C1 segment of cervical spinal cord (tissue), 14 donors: Measurements from ENCODE around the gene DCXR.

Experiments
- DNase-seq, 14 donors: peaks; one replicate each; lab custom pipeline; 2025; lab: John Stamatoyannopoulos, UW

The DCXR gene

DNA sequence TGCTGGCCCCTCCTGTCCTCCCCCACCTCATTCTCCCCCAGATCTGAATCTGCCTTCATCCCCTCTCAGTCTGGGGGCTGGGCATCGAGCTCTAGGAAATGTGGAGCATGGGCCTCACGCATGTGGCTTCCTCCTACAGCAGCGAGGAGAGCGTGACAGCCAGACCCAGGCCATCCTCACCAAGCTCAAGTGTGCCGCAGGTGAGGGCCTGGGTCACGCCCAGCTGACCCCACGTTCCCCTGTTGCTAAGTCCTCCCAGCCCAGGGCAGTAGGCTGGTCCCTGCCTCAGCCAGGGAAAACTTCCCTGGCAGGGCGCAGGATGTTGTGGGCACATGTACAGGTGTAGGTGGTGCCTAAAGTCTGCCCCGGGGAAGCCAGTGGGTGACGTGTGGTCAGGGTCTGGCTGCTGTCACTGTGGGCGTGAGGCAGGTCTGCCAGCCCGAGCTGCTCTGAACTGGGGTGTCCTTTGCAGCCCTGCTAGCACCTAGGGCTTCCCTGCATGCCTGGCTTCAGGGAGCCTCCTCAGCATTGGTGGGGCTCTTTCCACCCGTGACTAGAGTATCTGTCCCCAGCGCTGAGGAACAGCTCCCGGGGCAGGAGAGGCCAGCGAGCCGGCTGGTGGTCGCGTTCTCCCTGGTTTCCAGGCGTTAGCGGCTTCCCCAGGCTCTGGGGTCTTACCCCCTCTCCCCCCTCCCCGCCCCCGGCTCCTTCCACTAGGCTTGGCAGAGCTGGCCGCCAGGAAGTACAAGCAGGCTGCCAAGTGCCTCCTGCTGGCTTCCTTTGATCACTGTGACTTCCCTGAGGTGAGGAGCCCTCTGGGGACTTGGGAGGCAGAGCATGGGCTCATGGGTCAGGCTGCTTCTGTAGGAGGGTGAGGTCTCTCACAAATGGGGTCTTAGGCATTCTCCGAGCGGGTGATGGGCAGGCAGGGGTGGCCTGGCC is 17.8 kb upstream of the DCXR start:
- DNase-seq = no peak

DNA sequence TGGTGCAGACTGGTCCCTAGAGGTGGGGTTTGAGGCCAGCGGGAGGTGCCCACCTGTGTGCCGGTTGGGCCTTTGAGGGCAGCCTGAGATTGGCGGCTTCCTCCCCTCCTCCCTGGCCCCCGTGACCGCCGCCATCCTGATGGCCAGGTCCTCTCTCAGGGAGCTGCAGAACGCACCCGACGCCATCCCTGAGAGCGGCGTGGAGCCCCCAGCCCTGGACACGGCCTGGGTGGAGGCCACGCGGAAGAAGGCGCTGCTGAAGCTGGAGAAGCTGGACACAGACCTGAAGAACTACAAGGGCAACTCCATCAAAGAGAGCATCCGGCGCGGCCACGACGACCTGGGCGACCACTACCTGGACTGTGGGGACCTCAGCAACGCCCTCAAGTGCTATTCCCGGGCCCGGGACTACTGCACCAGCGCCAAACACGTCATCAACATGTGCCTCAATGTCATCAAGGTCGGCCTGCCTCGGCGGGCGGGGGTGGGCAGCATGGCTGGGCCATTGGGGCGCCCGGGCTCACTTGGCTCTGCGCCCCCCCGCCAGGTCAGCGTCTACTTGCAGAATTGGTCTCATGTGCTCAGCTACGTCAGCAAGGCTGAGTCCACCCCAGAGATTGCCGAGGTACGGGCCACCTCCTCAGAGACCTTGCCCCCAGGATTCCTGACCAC is 17.0 kb upstream of the DCXR start:
- no peak for DNase-seq

DNA sequence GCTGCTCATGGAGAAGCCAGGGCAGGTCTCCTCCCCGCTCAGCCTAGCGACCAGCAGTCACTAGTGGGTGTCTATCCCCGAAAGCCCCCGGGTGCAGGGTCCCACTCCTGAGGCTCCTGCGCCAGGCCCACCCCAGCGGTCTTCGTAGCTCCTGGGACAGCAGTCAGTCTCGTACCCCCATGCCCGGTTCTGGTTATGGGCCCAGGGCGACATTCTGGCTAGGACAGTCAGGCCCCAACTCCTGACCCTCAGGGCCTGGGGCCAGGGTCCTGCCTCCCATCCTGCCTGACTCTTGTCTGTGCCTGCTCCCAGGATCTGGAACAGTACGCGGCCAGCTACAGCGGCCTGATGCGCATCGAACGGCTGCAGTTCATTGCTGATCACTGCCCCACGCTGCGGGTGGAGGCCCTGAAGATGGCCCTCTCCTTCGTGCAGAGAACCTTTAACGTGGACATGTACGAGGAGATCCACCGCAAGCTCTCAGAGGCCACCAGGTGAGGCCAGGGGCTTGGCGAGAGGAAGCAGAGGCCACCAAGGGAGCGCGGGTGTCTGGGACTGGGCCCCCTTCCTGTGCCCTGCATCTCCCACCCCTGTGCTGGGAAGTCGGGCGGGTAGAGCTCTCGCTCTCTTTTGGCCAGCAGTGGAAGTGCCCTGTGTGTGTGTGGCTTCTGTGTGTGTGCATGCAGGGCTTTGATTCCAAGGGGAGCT is 16.2 kb upstream of the DCXR start:
- DNase-seq = no peak

- no peak for DNase-seq
Observed at GRCh38 chr17:82053130-82053529, 15.6 kb upstream of the DCXR start.

DNA sequence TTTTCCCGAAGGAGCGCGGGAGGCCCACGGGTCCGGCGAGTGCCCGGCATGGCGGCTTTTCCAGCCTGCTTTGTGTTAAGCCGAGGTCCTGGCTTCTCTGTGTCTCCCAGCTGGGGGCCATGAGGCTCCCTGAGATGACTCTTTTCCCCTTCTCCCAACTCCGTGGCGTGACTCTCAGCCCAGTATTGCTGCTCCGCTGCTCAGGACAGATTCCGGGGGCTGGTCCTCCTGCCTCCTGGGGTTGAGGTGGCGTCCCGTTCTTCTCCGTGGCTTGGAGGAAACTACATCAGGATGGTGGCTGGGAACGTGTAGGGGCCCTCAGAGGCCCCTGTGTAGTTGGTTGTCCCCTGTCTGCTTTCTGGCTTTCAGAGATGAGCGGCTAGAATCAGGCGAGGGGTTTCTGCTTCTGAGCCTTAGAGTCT is 15.2 kb upstream of the DCXR start:
- DNase-seq = no peak

DNA sequence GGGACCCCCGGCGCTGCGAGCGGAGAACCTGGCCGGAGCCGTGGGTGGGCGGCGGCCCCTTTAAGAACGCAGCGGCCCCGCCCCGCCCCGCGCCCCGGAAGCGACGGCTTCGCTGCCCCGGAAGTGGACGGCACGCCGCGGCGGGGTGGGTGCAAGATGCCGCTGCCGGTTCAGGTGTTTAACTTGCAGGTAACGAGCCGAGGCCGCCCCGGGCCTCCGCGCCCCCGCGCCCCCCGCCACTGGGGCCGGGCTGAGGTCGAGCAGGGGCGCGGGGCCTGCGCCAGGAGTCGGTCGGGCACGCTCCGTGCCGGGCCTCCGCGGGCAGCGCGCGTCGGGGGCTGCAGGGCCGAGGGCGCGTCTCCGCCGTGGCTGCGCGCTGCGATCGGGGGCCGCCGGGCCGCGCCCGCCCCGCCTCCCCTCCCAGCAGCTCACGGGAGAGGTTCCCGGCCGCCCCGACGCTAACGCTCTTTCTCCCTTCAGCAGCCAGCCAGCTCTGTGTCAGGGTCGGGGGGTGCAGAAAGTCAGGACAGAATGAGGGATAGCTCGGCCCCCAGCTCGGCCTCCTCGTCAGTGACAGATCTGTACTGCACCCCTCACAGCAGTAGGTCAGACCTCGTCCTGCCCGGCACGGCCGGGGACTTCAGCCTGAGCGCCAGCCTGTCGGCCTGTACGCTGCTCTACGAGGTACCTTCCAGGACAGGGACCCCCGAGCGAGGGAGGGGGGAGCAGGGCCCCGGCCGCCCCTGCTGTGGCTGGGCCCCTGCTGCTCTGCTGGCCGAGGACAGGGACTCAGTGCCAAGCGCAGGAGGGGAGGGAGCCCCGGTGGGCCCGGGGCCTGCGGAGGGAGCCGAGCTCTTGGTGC is 14.5 kb upstream of the DCXR start, which contains the start of the genes GPS1 and RFNG:
TSS of gene GPS1 (plus strand) at position 123 of the 862 bp plus-strand sequence. CDS start at position 157, 34 bp downstream.
TSS of gene RFNG (minus strand) at position 36 of the 862 bp plus-strand sequence. CDS start 45 bp downstream, outside the sequence.
- peak in 12 of 14 donors; percentile 11 to 86 (median 49) for DNase-seq

- DNase-seq = no peak
Observed at GRCh38 chr17:82050761-82051641, 13.5 kb upstream of the DCXR start.

GRCh38 chr17:82050152-82050760 is 12.8 kb upstream of the DCXR start:
- DNase-seq = no peak

DNA sequence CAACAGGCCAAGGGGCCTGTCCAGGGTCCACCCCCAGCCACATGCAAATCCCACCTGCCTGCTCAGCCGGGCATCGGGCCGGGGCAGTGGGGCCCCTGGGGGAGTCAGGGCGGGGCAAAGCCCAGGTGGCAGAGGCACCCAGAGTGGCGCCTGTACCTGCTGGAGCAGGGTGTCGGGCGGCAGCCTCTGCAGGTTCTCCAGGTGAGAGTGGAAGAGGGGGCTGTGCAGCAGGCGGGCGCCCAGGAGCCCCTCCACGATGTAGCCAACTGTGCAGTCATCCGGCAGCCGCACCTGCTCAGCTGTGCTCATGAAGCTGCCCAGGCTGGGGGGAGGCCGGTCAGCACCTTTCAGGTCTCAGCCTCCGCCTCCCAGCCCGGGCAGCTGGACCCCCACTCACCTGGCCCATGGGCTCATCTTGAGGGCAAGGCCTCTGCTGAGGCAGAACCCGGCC is 12.0 kb upstream of the DCXR start:
- no peak for DNase-seq

DNA sequence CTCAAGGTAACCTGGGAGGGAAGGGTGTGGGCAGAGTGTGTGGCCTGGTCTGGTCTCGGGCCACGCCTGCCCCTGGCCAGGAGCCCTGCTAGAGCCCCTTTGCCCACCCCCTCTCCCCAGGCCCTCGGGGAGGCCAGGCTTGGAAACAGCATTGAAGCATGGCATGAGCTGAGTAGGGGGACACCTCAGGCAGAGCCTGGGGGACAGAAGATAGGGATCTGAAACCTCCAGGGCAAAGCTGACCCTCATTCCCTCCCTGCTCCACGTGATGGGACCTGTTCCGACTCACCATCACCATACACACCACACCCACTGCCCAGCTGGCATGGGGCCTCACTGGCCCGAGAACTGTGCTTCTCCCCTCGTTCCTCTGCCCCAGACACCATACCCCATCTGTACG is 11.6 kb upstream of the DCXR start:
- DNase-seq = no peak

DNA sequence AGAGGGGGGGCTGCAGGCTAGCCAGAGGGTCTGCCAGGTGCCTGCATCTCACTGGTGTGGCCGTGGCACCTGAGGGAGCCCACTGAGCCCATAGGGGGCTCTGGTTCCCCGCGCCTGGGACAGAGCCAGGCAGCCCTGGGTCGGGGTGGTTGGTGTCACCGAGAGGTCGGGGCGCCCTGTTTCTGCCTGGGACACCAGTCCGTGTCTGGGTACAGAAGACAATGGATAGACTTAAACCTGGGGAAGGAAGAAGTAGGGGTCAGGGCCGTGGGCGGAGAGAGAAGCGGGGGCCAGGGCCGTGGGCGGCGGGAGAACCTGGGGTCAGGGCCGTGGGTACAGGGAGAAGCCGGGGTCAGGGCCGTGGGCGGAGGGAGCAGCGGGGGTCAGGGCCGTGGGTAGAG is 11.1 kb upstream of the DCXR start:
- no peak for DNase-seq

GRCh38 chr17:82047914-82048570 is 10.5 kb upstream of the DCXR start:
- no peak for DNase-seq

DNA sequence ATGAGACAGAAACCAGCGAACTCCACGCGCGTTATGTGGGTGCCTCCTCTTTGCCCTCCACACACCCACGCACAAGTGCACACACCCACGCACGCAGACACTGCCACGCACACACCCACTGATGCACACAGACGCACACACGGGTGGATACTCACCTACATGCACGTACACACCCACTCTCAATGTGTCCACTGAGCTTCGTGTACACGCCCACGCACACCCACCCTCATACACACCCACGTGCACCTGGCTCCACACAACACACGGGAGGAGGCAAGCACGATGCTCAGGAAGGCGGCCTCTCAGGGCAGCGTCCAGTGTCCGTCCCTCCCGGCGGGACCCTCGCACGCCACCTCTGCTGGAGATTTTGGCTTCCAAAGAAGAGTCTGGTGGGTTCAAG is 9.9 kb upstream of the DCXR start:
- no peak for DNase-seq

- no peak for DNase-seq
Observed at GRCh38 chr17:82046903-82047302, 9.4 kb upstream of the DCXR start.

GRCh38 chr17:82045936-82046484 is 8.5 kb upstream of the DCXR start:
- DNase-seq = no peak

GRCh38 chr17:82043507-82043906 is 6.0 kb upstream of the DCXR start:
- no peak for DNase-seq

DNA sequence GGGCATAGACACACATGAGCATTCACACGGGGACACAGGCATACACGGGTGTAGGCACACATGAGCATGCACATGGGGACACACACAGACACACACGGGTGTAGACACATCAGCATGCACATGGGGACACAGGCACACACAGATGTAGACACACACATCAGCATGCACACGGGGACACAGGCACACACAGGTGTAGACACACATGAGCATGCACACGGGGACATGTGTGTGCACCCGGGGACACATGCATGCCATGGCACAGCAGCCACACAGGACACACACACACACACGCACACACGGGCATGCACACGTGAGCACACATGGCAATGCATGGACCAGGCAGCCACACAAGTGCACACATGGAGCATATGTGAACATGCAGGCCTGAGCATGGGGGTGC is 5.2 kb upstream of the DCXR start:
- DNase-seq = no peak

- no peak for DNase-seq
Observed at GRCh38 chr17:82041144-82041814, 3.8 kb upstream of the DCXR start.
